HUES48 (cell line): ENCODE data around the gene NUDT13.

Experiments
- H3K27ac ChIP-seq: one replicate; pipeline ENCODE4 v1.7.0; 2013; ENCODE audit warnings: low read depth, low read length, inconsistent platforms
- H3K27me3 ChIP-seq: 2 replicates; pipeline ENCODE4 v1.6.1; 2013; ENCODE audit warnings: mild to moderate bottlenecking, low read length; ENCODE audit not compliant: control insufficient read depth, insufficient read depth
- H3K36me3 ChIP-seq: 2 replicates; pipeline ENCODE4 v1.6.1; 2013; ENCODE audit warnings: low read length; ENCODE audit not compliant: control insufficient read depth, insufficient read depth
- H3K4me1 ChIP-seq: 2 replicates; pipeline ENCODE4 v1.6.1; 2013; ENCODE audit warnings: mild to moderate bottlenecking, low read length; ENCODE audit not compliant: control insufficient read depth, insufficient read depth
- H3K4me3 ChIP-seq: 2 replicates; pipeline ENCODE4 v1.5.1; 2013; ENCODE audit warnings: mild to moderate bottlenecking, low read depth, low read length
- H3K9ac ChIP-seq: 2 replicates; pipeline ENCODE4 v1.6.1; 2013; ENCODE audit warnings: mild to moderate bottlenecking, low read depth, low read length, moderate library complexity
- H3K9me3 ChIP-seq: 2 replicates; pipeline ENCODE4 v1.6.1; 2013; ENCODE audit warnings: low read length; ENCODE audit not compliant: control insufficient read depth, insufficient read depth

The NUDT13 gene

DNA sequence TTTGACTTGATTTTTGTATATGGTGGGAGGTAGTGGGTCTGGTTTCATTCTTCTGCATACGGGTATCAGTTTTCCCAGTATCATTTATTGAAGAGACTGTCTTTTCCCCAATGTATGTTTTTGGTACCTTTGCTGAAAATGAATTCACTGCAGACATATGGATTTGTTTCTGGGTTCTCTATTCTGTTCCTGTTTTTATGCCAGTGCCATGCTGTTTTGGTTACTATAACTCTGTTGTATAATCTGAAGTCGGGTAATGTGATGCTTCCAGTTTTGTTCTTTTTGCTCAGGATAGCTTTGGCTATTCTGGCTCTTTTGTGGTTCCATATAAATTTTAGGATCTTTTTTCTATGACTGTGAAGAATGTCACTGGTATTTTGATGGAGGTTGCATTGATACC lies 56.7 kb downstream of the NUDT13 start:
- peak overlapping the region; percentile 99 for H3K4me3 ChIP-seq
- H3K9ac ChIP-seq: 0 out of 2 replicates have a peak overlapping the region, but pooled peaks have one; percentile 91
- no peaks in the 10 kb centered on the region for H3K4me1 ChIP-seq
- H3K9me3 ChIP-seq: no peaks in the 10 kb centered on the region
- H3K36me3 ChIP-seq: peaks cover 24% of the 10 kb centered on the region
- H3K27ac ChIP-seq: no peak overlapping the region
- no peaks in the 10 kb centered on the region for H3K27me3 ChIP-seq

DNA sequence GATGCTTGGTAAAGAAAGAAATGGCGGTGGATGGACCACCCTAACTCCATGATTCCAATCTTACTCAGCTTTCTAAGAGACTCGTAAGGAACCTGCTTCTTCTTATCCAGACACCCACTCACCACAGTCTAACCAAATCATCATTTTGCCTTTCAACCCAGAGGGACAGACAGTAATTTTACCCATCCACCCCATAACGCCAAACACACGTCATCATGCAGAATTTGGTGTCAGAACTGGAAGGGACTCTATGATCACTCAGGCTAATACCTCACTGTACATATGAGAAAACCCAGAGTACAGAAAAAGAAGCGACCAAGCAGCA lies 57.2 kb downstream of the NUDT13 start:
- H3K27ac ChIP-seq: peak overlapping the region; percentile 95

DNA sequence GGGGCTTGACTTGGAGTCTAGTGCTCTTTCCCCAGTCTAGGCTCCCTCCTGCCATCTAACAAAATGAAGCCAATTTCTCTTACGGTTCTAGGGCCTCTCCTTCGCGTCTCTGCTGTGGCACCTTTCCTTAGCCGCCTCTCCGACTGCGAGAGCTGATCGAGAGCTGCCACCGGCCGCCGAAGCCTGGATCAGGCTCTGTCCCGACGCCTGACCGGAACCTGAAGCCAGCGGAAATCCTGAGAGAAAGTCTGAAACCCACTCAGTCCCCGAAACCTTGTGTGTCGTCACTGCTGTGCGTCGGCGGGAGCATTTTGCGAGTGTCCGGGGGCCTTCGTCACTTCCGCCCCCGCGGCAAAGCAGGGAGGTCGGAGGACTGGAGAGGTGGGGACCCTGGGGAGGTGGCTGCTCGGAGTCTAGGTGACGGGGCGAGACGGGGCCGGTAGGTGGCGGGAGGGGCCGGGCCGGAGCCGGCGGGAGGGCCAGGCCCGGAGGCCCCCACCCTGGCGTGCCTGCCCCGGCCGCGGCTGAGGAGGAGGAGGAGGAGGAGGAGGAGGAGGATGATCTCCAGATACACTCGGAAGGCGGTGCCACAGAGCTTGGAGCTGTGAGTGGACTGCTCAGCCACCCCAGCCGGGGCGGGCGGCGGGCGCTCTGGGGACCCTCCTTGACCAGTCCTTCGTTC lies 57.7 kb downstream of the NUDT13 start, which contains the start of the genes ECD and FAM149B1:
Gene ECD (minus strand): TSS at position 226 of the 682 bp plus-strand sequence. CDS start 4,071 bp downstream, outside the sequence.
Gene FAM149B1 (plus strand): TSS at position 337 of the 682 bp plus-strand sequence. CDS start 221 bp downstream, at position 558.
- no peaks in the 10 kb centered on the region for H3K9me3 ChIP-seq
- H3K4me3 ChIP-seq: peak within 1 kb of the TSS; percentile 99
- H3K27ac ChIP-seq: peak within 1 kb of the TSS; percentile 95
- H3K36me3 ChIP-seq: peaks cover 14% of the 10 kb centered on the region
- no peaks in the 10 kb centered on the region for H3K4me1 ChIP-seq
- H3K9ac ChIP-seq: peak within 1 kb of the TSS; percentile 91
- no peaks in the 10 kb centered on the region for H3K27me3 ChIP-seq

More for the DNA sequence above, 57.2 kb downstream of the NUDT13 start:
- Histone ChIP-seq H3K27me3 (no peaks in the 10 kb centered on the region), H3K9ac (peak overlapping the region; percentile 91), H3K36me3 (peaks cover 19% of the 10 kb centered on the region), H3K4me3 (peak overlapping the region; percentile 99), H3K4me1 (no peaks in the 10 kb centered on the region), H3K9me3 (no peaks in the 10 kb centered on the region)

DNA sequence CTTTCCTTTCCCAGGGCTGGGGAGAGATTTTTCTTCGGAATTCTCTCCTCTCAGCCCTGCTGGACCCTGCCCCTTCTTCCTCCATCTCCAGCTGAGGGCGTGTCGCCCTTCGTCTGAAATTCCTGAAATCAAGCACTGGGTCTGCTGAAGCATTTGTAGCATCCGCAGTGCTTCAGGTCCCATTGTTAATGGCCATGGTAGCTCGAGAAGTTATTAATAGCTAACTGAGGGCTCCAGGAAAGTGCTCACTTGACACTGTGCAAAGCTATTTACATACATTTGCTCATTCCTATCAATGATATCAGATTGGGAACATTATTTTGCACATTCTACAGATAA lies 58.2 kb downstream of the NUDT13 start:
- Histone ChIP-seq H3K36me3 (peaks cover 9% of the 10 kb centered on the region), H3K27me3 (no peaks in the 10 kb centered on the region), H3K4me3 (peak overlapping the region; percentile 99), H3K9me3 (no peaks in the 10 kb centered on the region), H3K27ac (peak overlapping the region; percentile 95), H3K9ac (peak overlapping the region; percentile 65), H3K4me1 (no peaks in the 10 kb centered on the region)

- H3K4me3 ChIP-seq: no peak overlapping the region
These were observed 59.1 kb downstream of the NUDT13 start for GRCh38 chr10:73169320-73169719.

GRCh38 chr10:73172867-73173266 lies 62.6 kb downstream of the NUDT13 start:
- Histone ChIP-seq H3K36me3 (peaks cover 9% of the 10 kb centered on the region), H3K9ac (no peak overlapping the region), H3K4me1 (no peaks in the 10 kb centered on the region), H3K27ac (no peak overlapping the region), H3K4me3 (no peak overlapping the region), H3K9me3 (no peaks in the 10 kb centered on the region), H3K27me3 (no peaks in the 10 kb centered on the region)

More at GRCh38 chr10:73169320-73169719, 59.1 kb downstream of the NUDT13 start:
- no peaks in the 10 kb centered on the region for H3K9me3 ChIP-seq
- no peak overlapping the region for H3K27ac ChIP-seq
- no peak overlapping the region for H3K9ac ChIP-seq
- no peaks in the 10 kb centered on the region for H3K4me1 ChIP-seq
- no peaks in the 10 kb centered on the region for H3K27me3 ChIP-seq
- H3K36me3 ChIP-seq: peaks cover 4% of the 10 kb centered on the region; the same call in 1 of the 2 replicates

DNA sequence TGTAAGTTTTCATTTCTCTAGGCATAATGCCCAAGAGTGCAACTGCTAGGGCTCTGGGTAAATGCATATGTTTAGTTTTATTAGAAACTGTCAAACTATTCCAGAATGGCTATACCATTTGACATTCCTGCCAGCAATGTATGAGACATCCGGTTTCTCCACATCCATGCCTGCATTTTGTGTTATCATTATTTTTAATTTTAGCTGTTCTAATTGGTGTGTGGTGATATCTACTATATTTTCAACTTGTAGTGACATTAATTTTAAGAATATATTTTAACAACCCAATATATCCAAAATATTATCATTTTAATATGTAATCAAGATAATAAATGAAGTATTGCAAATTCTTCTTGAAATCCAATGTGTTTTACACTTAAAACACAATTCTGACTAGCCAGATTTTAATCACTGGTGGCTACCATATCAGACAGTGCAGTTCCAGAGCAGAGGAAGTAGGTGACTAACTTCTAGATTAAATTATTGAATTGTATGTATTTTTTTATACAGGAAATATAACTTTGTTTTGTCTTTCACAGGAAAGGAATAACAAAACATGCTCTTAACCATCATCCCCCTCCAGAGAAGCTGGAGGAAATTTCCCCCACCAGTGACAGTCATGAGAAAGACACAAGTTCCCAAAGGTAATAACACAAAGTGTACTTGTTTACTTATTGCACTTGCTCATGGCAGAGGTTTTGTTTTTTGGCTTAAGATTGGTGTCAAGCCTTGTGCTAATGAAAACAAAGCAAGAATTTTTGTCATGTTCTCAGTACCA lies 64.1 kb downstream of the NUDT13 start:
- Histone ChIP-seq H3K4me1 (no peaks in the 10 kb centered on the region), H3K9ac (no peak overlapping the region), H3K27ac (no peak overlapping the region), H3K4me3 (no peak overlapping the region), H3K27me3 (no peaks in the 10 kb centered on the region), H3K36me3 (peaks cover 9% of the 10 kb centered on the region), H3K9me3 (no peaks in the 10 kb centered on the region)
